ENCODE data around the gene TBX15.
"Not testable (repeated sequence)": the region's sequence is repeated elsewhere in the genome, so short reads cannot be mapped to it uniquely, and the experiment has no call there.

TBX15 gene

DNA sequence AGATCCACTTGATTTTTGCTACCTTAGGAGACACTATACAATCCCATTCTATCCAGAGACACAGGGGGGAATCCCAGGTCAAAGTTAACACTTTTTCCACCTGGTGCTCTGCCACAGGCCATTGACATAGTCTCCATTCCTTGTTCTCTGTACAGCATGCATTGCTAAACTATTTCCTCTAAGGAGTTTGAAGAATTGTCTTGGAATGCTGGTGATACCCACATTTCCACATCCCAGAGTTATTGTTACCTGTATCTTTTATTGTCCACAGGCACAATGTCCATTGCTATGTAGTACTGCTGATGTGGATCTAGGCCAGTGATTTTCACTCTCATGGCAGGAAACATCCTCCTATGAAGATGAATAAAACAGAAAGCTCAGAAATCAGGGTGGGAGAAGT, 61.9 kb downstream of the TBX15 start:
- no peak for DNase-seq (ENCODE audit: low read depth)
- TF ChIP-seq CTCF (conservative IDR thresholded peaks at IDR 0.05; ENCODE audit: low read depth, low read length), result no peak
- no peak overlapping the region for H3K4me3 ChIP-seq (ENCODE audit: low read depth, low read length)

GRCh38 chr1:118925651-118926050, 62.5 kb downstream of the TBX15 start:
- H3K4me3 ChIP-seq (ENCODE audit: low read depth, low read length), result no peak overlapping the region
- no peak for DNase-seq (ENCODE audit: low read depth)
- no peak for TF ChIP-seq CTCF (conservative IDR thresholded peaks at IDR 0.05; ENCODE audit: low read depth, low read length)

GRCh38 chr1:118923319-118923718, 64.8 kb downstream of the TBX15 start:
- no peak overlapping the region for H3K4me3 ChIP-seq (ENCODE audit: low read depth, low read length)
- no peak for TF ChIP-seq CTCF (conservative IDR thresholded peaks at IDR 0.05; ENCODE audit: low read depth, low read length)
- DNase-seq (ENCODE audit: low read depth), result no peak

DNA sequence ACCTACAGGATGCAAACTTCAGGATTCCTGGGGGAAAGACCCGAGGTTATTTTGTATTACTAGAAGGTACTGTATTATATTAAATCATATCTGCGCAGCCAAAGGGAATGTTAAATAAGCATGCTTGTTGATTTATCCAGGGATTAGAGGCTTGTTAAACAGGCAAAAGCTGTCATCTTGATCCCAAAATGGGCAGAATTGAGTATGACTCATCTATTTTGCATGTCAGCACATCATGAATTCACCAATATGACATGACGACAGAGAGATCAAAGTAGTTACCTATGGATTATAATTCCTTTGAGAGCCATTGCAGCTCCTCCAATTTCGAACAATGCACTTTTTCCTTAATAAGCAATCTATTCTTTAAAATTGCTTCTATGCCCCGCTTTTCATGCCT, 66.1 kb downstream of the TBX15 start:
- DNase-seq (ENCODE audit: low read depth), result no peak
- no peak overlapping the region for H3K4me3 ChIP-seq (ENCODE audit: low read depth, low read length)
- TF ChIP-seq CTCF (conservative IDR thresholded peaks at IDR 0.05; ENCODE audit: low read depth, low read length), result no peak

DNA sequence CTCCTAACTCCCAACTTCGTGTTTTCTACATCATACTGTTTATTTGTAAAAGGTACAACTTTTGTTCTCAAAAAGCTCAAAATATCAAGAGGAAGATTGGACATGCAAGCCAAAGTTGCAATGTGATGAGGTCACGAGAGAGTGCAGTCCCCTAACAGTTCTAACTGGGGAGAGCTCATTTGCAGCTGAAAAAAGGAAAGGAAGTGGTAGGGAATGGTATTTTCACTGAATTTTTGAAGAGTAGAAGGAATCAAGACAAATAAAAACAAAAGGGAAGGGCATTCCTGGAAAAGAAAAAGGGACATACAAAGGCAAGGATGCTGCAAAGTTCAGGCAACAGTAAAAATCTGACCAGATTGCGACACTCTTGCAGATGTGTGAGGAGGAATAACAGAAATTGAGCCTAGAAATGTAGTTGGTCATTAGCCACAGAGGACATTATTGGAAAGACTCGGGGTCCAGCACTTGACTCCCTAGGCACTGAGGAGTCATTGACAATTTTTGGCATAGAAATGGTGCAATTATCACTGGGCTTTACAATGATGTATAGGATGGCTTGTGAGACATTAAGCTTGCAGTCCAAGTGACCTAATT, 67.9 kb downstream of the TBX15 start:
- H3K4me3 ChIP-seq (ENCODE audit: low read depth, low read length), result no peak overlapping the region
- no peak for TF ChIP-seq CTCF (conservative IDR thresholded peaks at IDR 0.05; ENCODE audit: low read depth, low read length)
- no peak for DNase-seq (ENCODE audit: low read depth)

GRCh38 chr1:118918940-118919259, 69.2 kb downstream of the TBX15 start:
- DNase-seq (ENCODE audit: low read depth), result no peak
- no peak overlapping the region for H3K4me3 ChIP-seq (ENCODE audit: low read depth, low read length)
- no peak for TF ChIP-seq CTCF (conservative IDR thresholded peaks at IDR 0.05; ENCODE audit: low read depth, low read length)

- no peak for TF ChIP-seq CTCF (conservative IDR thresholded peaks at IDR 0.05; ENCODE audit: low read depth, low read length)
- no peak for DNase-seq (ENCODE audit: low read depth)
- H3K4me3 ChIP-seq (ENCODE audit: low read depth, low read length), result no peak overlapping the region
Observed at GRCh38 chr1:118918230-118918939, 69.8 kb downstream of the TBX15 start.

DNA sequence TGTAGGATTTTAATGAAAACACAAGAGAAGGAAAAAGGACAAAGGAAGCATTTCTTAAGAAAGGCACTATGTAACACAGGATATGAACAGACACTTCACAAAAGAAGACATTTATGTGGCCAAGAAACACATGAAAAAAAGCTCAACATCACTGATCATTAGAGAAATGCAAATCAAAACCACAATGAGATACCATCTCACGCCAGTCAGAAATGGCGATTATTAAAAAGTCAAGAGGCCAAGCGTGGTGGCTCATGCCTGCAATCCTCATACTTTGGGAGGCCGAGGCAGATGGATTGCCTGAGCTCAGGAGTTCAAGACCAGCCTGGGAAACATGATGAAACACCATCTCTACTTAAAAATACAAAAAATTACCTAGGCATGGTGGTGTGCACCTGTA, 71.8 kb downstream of the TBX15 start:
- not testable (repeated sequence) for DNase-seq (ENCODE audit: low read depth)

More for the DNA sequence above, 71.8 kb downstream of the TBX15 start:
- not testable (repeated sequence) for H3K4me3 ChIP-seq (ENCODE audit: low read depth, low read length)

Measured in choroid plexus epithelial cell (primary cell).